Measurements from ENCODE around the gene COG7.
"Not testable (repeated sequence)": the region's sequence is repeated elsewhere in the genome, so short reads cannot be mapped to it uniquely, and the experiment has no call there.

Gene COG7

DNA sequence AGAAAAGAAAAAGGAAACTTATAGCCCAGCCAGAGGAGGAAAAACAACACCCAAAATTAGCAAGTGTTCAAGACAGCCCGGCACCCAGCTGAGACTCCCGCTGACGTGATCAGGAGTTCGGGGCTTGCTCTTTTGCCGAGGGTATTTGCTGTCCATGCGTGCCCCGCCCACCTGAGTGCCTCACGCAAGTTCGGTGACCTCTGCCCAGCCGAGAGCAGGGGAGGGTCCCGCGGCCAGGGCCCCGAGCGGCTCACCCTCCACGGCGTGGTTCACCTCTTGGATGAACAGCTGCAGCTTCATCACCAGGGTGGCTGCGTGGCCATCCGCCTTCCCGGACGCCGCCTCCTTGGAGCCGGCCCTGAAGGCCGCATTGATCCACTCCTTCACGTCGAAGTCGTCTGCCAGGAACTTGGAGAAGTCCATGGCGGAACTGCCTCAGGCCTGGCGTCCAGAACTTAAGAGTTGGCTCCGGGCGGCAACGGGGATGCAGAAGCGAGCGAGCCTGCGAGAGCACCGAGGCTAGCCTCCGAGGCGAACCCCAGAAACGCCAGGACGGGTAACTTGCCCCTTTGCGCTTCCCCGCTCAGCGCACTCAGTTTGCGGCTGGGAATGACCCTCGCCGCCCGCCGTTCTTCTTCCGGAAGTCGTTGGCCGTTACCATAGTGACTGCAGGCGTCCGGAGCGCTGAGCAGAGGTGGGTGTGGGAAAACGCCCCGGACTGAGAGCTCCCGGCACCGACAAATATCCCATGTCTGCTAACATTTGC is at the start of gene COG7:
TSS of gene COG7 (minus strand) at position 618 of the 766 bp plus-strand sequence. CDS start at position 423, 195 bp downstream.
- peak; percentile 66 for DNase-seq (ENCODE audit: low read depth)

DNA sequence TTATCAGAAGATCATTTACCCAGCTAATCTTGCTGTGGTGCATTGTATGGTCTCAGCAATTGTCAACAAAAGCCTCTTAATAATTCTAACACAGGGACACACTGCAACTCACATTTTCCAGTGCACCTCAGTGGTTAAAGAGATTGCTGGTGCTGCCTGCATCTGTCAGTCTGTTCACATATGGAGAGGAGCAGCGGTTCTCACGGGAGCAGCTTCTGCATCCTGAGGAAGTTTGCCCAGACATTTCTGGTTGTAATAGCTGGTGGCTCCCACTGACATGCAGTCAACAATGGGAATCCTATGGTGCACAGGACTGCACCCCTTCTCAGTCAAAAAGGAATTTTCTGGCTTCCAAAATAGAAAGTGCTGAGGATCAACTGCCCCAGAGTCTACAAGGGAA is 49.5 kb upstream of the COG7 start:
- DNase-seq (ENCODE audit: low read depth), result no peak

DNA sequence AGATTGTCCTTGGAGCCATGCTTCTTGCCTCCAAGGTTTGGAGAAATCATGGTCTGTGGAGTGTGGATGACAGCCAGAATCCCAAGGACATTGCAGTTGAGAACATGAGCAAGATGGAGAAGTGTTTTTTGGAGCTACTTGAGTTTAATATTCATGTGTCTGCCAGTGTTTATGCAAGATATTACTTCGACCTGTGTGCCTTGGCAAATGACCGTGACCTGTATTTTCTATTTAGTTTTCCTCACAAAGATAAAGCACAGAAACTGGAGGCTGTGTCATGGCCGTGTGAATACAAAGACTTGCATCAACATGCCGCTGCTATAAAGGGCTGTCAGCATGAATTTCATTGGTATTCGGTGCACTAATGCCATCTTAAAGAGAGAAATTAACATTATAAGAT is 48.3 kb upstream of the COG7 start:
- no peak for DNase-seq (ENCODE audit: low read depth)

DNA sequence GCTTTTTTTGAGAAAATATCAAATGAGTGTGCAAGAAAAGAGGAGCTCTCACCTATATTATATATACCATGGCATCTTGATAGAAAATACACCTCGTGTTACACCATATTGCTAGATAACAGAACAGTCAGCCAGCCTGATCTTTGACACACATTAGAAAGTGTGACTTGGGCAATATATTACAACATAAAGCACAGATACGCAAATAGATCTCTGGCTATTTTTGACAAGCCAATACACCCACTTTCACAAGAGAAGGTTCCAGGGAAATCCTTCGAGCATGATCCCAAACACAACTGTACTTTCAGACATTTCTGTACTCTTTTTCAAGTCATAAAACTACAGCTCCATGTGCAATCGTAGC is 47.9 kb upstream of the COG7 start:
- no peak for DNase-seq (ENCODE audit: low read depth)

DNA sequence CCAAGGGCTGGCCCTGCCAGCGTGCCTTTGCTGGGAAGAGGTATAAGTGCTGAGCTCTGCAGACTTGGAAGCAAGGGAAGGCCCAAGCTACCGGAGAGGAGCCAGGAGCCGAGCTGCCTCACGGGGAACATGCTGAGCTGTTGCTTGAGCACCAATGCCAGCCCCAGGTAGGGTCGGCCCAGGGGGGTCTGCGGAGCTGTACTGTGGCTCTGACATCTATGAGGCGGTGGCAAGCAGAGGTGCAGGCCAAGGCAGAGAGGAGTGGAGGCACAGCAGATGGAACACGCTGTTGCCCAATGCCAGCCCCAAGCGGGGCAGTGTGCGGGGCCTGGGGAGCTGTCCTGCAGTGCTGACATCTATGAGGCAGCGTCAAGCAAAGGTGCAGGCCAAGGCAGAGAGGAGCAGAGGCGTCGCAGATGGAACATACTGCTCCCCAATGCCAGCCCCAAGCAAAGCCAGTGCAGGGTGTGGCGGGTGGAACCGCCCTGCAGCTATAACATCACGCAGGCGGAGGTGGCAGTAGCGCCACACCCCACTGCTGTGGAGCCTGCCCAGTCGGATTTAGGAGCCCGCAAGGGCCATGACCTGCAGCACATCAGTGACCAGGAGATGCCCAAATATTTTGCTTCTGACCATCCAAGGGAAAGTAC is 47.3 kb upstream of the COG7 start:
- DNase-seq (ENCODE audit: low read depth), result no peak

DNA sequence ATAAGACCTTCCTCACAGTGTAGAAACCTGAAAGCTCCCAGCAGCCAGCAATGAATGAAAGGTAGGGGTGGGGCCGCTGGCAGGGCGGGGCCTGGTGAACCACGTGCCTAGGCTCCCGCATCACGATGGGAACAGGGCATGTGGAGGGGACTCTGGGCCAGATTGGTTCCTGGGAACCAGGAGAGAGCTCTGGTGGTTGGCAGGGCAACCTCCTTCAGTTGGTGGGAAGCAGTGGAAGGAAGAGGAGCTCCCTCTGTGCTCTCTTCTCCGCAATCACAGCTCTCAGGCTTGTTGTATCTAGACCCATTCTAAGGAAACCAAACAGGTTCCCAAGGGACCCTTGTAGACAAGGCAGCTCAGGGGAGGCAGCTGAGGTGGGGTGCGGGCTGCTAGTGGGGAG is 46.8 kb upstream of the COG7 start:
- no peak for DNase-seq (ENCODE audit: low read depth)

DNA sequence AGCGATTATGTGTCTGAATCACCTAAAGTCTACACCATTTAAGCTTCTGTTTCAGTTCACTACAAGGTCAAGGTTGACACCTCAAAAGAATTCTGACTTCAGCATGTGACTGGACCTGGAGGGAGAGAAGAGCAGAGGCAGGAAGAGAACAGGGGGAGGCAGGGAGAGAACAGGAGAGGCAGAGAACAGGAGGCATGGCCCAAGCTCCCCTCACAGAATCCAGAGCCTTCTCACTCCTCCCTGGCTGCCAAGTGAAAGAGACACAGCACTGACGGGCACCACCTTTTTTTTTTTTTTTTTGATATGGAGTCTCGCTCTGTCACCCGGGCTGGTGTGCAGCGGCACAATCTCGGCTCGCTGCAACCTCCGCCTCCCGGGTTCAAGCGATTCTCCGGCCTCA is 45.9 kb upstream of the COG7 start:
- no peak for DNase-seq (ENCODE audit: low read depth)

DNA sequence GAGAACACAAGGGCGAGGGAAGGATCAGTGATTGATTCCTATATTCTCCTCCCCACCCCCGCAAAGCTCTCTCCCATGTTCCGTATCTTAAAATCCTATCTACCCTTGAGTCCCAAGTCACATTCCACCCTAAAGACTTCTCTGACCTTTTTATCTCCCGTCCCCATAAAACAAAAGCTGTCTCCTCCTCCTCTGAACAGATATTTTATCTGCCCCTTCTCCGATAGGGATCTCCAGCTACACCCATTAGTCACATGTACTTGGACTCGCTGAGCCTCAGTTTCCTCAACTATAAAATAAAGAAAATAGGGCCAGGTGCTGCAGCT is 44.5 kb upstream of the COG7 start:
- DNase-seq (ENCODE audit: low read depth), result no peak

DNA sequence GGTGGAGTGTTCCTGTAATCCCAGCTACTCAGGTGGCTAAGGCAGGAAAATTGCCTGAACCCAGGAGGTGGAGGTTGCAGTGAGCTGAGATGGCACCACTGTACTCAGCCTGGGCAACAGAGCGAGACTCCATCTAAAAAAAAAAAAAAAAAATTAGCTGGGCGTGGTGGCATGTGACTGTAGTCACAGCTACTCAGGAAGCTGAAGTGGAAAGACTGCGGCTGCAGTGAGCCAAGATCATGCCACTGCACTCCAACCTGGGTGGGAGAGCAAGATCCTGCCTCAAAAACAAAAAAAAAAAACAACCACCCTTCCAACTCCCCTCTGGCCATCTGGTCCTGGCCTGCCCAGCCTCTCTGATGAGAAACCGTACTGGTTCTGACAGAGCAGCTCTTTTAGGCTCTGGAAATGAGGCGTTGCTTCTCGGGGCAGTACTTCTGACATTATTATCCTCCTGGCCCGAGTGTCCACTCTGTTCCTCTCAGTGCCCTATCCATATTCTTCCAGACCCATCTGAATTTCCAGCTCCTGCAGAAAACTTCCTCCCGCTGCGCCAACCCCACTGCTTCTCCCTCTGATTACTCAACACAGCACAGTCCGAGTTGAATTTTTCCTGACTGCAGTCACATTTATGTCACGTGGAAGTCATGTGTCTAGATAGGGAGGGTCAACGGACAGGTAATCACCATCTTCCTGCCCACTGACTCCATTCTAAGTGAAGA is 44.0 kb upstream of the COG7 start:
- no peak for DNase-seq (ENCODE audit: low read depth)

DNA sequence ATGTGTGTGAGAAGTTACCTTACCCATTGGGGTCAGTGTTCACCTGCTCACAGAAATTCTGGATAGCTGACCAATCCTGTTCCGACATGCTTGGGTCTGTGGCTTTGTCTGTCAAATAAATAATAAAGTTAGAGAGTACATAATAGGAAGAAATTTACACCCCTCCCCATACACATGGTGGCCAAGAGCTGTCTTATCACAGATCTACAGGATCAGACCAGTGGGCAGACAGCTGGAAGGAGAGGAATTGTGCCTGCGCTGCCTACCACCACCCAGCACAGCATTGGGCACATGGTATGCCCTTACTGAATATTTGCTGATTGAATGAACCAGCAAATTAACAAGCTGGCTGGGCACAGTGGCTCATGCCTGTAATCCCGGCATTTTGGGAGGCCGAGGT is 42.7 kb upstream of the COG7 start:
- no peak for DNase-seq (ENCODE audit: low read depth)

DNA sequence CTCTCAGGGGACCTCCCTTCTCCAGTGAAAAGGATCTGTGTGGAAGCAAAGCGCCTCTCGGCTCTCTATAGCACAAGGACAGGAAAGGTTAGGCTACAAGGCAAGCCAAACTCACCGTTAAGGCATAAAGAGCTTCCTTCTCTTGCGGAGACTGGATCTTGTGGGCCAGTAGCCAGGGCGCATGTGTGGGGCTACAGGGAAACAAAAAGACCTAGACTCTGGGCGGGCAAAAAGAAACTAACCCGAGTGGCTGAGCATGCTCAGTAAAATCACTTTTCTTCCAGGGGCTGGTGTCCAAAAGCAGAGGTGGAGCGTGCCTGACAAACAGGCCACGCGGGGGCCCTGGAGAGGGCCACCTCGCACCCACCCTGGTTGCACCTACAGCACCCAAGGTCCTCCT is 41.2 kb upstream of the COG7 start:
- no peak for DNase-seq (ENCODE audit: low read depth)

DNA sequence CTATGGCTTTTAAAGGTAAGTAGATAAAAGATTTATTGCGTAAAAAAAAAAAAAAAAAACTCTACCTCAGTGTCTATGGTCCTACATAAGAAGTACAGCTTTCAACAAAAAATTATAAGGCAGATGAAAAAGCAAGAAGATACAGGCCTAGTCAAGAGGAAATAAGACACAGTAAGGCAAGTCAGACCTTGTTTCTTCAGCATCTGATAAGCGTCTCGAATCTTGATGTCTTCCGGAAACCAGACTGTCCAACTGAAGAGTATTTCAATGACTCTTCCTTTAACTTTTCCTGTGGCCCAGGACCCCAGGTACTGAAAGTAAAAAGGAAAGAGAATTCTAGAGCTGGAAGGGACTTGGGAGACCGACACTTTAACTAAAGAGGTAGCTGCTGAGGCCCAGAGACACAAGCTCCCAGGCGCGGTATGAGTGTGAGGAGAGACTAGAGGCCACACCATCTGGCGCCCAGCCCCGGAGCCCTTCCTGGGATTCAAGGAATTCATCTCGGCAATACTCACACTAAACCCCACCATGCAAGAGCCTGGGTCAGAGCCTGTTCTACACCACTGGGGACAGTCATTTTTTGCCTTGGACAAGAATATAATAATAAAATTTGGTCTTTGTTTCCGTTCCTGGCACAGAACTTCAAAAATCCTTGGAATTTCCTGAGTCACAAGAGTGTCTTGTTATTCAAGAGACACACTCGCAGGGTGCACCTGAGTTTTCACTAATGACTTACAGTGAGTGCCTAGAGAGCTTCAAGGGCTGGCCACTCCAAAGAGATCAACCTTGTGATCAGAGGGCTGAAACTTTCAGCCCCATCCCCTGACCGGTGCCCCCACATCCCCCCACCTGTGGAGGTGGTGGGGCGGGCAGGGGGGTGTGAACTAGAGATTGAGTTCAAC is 38.8 kb upstream of the COG7 start:
- DNase-seq (ENCODE audit: low read depth), result no peak

DNA sequence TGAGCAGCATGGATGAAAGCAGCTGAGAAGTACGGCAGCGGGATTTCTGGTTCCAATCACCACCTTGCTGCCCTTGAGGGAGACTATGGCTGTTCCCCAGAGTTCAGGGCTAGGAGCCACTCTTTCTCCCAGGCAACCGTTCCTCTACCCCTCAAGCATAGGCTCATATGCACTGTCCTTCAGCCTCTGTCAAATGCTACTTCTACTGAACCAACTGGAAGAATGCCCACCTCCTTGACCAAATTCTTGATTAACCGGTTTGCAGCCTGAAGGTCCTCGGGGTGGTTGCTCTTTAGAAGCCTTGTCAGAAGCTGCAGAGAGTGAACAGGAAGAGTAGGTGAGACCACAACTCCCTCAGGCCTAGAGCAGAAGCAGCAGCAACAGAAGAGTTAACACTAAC is 33.5 kb upstream of the COG7 start:
- no peak for DNase-seq (ENCODE audit: low read depth)

DNA sequence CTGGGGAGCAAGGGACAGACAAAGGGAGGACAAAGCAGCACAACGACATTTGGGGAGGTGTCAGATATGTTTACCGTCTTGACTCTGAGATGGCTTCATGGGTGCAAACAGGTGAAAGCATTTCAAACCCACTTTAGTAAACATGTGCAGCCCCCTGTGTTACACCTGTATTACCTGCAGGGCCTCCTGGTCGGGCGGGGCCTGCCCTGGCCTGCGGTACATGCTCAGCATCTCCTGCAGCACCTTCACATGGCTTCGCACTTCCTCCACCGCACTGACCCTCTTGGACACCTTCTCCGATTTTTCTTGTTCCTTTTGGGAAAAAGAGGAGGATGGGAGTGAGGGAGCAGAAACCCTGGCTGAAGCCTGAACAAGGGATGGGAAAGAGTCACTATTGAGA is 32.9 kb upstream of the COG7 start:
- no peak for DNase-seq (ENCODE audit: low read depth)

DNA sequence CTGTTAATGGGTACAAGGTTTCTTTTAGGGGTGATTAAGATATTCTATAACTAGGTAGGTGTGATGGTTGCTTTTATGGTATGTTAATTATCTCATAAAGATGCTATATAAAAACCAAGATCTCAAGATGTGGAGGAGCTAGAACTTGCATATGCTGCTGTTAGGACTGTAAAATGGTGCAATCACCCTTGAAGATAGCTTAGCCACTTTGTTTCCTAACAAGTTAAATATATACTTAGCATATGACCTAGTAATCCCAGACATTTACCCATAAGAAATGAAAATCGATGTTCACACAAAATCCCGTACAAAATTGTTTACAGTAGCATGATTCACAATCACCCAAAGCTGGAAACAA is 32.2 kb upstream of the COG7 start:
- no peak for DNase-seq (ENCODE audit: low read depth)

DNA sequence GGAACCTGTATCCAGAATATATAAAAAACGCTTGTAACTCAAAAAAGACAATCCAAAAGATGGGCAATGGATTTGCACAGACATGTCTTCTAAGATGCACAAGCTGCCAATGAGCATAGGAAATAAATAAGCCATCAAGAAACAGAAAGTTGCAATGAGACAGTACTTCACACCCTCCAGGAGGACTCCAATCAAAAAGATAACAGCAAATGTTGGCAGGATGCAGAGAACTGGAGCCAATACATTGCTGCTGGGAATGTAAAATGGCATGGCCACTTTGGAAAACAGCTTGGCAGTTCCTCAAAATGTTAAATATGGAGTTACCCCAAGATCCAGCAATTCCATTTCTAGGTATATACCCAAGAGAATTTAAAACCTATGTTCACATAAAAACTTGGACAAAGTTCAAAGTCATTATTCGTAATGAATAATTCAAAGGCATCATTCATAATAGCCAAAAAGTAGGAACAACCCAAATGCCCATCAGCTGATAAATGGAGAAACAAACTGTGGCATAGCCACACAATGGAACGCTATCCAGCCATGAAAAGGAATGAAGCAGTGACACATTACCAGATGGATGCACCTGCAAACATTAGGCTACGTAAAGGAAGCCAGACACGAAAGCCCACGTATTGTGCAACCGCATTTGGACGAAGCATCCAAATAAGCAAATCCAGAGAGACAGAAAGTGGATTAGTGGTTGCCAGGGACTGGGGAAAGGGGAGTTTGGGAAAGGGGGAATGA is 31.7 kb upstream of the COG7 start:
- no peak for DNase-seq (ENCODE audit: low read depth)

DNA sequence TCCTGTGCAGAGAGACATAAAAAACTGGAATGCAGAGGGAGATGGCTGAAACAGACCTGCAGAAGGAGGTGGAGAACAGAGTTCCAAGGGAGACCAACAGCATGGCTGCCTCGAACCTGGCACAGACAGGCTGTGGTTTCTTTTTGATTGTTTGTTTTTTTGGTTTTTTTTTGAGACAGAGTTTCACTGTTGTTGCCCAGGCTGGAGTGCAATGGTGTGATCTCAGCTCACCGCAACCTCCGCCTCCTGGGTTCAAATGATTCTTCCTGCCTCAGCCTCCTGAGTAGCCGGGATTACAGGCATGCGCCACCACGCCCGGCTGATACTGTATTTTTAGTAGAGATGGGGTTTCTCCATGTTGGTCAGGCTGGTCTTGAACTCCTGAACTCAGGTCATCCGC is 30.5 kb upstream of the COG7 start:
- DNase-seq (ENCODE audit: low read depth), result not testable (repeated sequence)

DNA sequence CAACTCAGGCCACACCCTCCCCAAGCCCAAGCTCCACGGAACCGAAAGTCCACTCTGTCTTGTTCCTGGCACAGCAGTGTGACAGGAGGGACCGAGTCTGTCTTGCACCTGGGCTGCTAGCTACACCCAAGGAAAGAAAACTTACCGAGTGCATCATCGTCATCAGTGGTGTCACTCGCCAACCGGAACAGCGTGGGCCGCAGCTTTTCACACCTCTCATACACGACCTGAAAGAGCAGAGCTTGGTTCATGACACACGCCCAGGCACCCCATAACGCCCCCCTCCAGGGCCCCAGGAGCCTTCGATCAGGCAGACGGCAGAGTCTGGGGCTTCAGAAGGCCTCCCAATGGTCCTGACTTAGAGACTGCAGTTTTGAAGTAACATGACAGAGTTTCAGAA is 29.8 kb upstream of the COG7 start:
- no peak for DNase-seq (ENCODE audit: low read depth)

DNA sequence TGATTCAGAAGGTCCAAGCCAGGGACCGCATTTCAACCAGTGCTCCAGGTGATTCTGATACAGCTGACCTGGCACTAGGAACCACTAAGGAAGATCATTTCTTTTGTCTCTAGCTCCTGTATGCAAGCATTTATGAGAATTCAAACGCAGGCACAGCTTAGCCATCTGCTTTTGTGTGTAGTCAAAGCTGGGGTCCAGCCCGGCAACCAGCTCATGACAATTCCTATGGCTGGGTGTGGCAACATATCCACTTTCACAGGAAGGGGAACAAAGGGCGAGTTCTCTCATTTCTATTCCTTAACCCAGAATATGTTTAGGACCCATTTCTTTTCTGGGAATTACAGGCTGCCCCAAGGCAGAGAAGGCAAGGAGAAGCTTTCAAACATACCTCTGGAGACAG is 27.3 kb upstream of the COG7 start:
- no peak for DNase-seq (ENCODE audit: low read depth)

DNA sequence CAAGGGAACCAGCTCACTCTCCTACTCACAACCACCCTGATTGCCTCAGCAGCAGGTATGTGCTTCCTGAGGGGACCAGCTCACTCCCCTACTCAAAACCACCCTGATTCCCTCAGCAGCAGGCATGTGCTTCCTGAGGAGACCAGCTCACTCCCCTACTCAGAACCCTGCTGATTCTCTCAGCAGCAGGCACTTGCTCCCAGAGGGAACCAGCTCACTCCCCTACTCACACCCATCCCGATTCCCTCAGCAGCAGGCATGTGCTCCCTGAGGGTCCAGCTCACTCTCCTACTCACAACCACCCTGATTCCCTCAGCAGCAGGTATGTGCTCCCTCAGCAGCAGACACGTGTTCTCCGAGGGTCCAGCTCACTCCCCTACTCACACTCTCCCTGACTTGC is 26.1 kb upstream of the COG7 start:
- DNase-seq (ENCODE audit: low read depth), result no peak

DNA sequence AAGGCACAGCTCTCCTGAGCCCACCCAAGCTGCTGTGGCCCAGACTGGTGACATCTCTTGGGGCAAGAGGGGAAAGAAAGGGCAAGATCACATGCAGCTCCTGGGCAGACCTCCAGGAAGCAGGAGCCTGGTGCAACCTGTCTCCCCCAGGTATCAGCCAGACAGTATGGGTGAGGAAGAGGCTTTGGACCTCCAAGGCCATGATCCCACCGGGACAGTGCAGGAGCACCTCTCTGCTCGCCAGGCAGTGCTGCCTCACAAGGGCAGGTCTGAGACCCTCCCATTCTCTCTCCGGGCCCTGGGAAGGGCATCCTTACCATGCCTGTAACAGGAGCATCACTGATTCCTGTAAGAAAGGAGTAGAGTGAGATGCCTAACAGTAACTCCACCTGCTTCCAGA is 25.6 kb upstream of the COG7 start:
- no peak for DNase-seq (ENCODE audit: low read depth)

DNA sequence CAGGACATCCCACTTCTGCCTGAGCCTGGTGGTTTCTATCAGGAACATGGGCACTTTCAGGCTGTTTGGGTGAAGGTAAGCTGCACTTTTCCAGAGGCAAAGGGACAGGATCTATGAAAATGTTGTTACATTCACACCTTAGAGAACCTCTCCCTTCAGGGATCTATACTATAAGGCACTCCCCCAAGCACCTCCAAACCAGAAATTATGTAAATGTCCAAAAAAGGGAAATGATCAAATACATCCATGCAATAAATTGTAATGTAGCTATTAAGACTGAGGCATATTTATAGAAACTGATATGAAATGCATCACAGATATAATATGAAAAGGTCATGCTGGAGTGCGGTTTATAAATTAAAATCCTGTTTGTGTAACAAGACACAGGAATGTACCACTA is 23.3 kb upstream of the COG7 start:
- no peak for DNase-seq (ENCODE audit: low read depth)

All from stimulated activated CD8-positive, alpha-beta memory T cell treated with anti-CD3 and anti-CD28 coated beads, Interleukin-12 subunit alpha, Interleukin-12 subunit beta, amount 100 ng/mL, for 1 hour (primary cell).